ENCODE data around the gene PLAU. TPM values are rescaled to one million over a fixed set of nuclear protein-coding genes. Genes with fewer than 3 reads are reported as not detected.
A peak's percentile ranks its signal among the peaks of the same experiment; 100 is the strongest.

The PLAU gene
- total and polyA plus RNA-seq, 9 of the 15 experiments (the other 6 are each of a cell fraction or from before 2014, with no cell fraction given) = 2.1 to 16.9 (median 3.3) TPM

DNA sequence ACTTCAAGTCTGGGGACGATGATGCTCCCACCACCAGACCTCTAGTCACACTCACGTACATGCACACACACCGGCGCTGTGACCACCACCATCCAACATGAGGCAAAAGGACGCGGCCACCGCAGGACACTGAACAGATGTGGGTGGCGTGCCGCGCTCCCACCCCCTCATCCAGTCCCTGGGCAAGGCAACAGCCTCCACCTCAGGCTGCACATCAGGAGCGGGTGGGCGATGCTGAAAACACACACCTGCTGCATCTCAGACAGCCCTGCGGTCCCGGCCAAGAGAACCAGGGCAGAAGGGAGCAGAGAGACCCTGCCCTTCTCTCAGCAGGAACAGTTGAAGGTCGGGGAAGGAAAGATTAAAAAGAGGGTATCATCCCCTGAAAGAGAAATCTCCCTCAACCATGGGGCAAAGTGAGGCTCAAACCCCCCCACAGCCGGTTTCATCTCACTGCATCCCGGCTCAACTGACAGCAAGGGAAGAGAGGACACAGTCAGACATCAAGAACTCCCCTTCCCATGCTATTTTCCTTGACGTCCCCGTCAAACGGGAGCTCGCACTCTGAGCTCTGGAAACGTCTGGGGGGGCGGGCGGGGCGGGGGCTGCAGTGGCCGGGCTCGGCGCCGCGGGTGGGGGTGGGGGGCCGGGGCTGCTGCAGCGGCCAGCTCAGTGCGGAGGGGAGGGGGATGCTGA, 37.6 kb upstream of the PLAU start (continued):
- TF ChIP-seq, protein P1, sequence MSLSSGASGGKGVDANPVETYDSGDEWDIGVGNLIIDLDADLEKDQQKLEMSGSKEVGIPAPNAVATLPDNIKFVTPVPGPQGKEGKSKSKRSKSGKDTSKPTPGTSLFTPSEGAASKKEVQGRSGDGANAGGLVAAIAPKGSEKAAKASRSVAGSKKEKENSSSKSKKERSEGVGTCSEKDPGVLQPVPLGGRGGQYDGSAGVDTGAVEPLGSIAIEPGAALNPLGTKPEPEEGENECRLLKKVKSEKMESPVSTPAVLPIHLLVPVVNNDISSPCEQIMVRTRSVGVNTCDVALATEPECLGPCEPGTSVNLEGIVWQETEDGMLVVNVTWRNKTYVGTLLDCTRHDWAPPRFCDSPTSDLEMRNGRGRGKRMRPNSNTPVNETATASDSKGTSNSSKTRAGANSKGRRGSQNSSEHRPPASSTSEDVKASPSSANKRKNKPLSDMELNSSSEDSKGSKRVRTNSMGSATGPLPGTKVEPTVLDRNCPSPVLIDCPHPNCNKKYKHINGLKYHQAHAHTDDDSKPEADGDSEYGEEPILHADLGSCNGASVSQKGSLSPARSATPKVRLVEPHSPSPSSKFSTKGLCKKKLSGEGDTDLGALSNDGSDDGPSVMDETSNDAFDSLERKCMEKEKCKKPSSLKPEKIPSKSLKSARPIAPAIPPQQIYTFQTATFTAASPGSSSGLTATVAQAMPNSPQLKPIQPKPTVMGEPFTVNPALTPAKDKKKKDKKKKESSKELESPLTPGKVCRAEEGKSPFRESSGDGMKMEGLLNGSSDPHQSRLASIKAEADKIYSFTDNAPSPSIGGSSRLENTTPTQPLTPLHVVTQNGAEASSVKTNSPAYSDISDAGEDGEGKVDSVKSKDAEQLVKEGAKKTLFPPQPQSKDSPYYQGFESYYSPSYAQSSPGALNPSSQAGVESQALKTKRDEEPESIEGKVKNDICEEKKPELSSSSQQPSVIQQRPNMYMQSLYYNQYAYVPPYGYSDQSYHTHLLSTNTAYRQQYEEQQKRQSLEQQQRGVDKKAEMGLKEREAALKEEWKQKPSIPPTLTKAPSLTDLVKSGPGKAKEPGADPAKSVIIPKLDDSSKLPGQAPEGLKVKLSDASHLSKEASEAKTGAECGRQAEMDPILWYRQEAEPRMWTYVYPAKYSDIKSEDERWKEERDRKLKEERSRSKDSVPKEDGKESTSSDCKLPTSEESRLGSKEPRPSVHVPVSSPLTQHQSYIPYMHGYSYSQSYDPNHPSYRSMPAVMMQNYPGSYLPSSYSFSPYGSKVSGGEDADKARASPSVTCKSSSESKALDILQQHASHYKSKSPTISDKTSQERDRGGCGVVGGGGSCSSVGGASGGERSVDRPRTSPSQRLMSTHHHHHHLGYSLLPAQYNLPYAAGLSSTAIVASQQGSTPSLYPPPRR (CRISPR knock-in tag; IDR thresholded peaks at IDR 0.05; ENCODE audit: borderline replicate concordance) = 0 out of 2 replicates have a peak, but pooled peaks have one; percentile 37
- no peak for TF ChIP-seq ILK (tag; IDR thresholded peaks at IDR 0.05; ENCODE audit: borderline replicate concordance, low read depth)
- TF ChIP-seq, protein P2, sequence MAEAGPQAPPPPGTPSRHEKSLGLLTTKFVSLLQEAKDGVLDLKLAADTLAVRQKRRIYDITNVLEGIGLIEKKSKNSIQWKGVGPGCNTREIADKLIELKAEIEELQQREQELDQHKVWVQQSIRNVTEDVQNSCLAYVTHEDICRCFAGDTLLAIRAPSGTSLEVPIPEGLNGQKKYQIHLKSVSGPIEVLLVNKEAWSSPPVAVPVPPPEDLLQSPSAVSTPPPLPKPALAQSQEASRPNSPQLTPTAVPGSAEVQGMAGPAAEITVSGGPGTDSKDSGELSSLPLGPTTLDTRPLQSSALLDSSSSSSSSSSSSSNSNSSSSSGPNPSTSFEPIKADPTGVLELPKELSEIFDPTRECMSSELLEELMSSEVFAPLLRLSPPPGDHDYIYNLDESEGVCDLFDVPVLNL (CRISPR knock-in tag; IDR thresholded peaks at IDR 0.05; ENCODE audit: low read depth) = peak; percentile 45; the same call in 1 of the 2 replicates

Data from K562 (cell line).